K562 (cell line): Measurements from ENCODE around the gene TMEM117. TPM values are rescaled to one million over a fixed set of nuclear protein-coding genes. Genes with fewer than 3 reads are reported as not detected.

ENCODE experiments used
- ATAC-seq: fragments of 200-7000 bp; cut with Tn5 transposase; 3 replicates; pipeline ENCODE4 v1.9.1; 2020; ENCODE audit warnings: moderate library complexity
- BruUV-seq: library from RNA; stranded (reverse); fragments of 400-500 nt; replicated peaks from 2 replicates; lab custom pipeline; 2021; lab: Mats Ljungman, UMichigan
- CTCF ChIA-PET: fragments of 300-600 bp; formaldehyde crosslinking; extraction: SDS; loops from one replicate; lab custom pipeline; 2021; ENCODE audit warnings: low intra/inter-chr PET ratio; lab: Yijun Ruan, JAX
- POLR2A ChIA-PET: fragments of 300-600, 350-650 bp; sonication (Branson Sonifier 250); formaldehyde crosslinking; extraction: SDS; loops from one replicate; lab custom pipeline; 2021; ENCODE audit warnings: antibody characterized with exemption, inconsistent platforms; lab: Yijun Ruan, JAX
- DNase-seq, 4 experiments: peaks; one replicate each; pipeline versions ENCODE4 v3.0.0 to v3.0.0-alpha.2; 2011 to 2018; ENCODE audit warnings: low spot score in 3 of 4, mixed read lengths in 3 of 4; ENCODE audit errors: extremely low read depth in 1 of 4
- FAIRE-seq: peaks from 2 replicates; lab custom pipeline; 2011; peaks lifted over from hg19 to GRCh38; lab: Jason Lieb, UNC
- H2AFZ ChIP-seq: 2 replicates; pipeline ENCODE4 v1.6.0; 2011; ENCODE audit warnings: low read depth, low read length, control low read depth, inconsistent platforms
- H3K27ac ChIP-seq: fragments of 200-600 bp; 3 replicates; pipeline ENCODE4 v1.8.0; 2011; ENCODE audit warnings: low read depth, mild to moderate bottlenecking, control low read depth, inconsistent platforms, low read length, moderate library complexity, mixed read lengths; ENCODE audit errors: extremely low read depth
- H3K27me3 ChIP-seq, 2 experiments: fragments of 300-600 bp in 1 of 2; 2 replicates in 1 of 2; 3 replicates in 1 of 2; pipeline versions ENCODE4 v1.6.0 to v1.8.0; 2011; ENCODE audit warnings: inconsistent platforms in 2 of 2, low read length in 2 of 2, mild to moderate bottlenecking in 1 of 2, mixed read lengths in 1 of 2, moderate library complexity in 1 of 2; ENCODE audit not compliant: control insufficient read depth in 2 of 2, insufficient read depth in 2 of 2
- H3K36me3 ChIP-seq: fragments of 300-600 bp; 3 replicates; pipeline ENCODE4 v1.8.0; 2011; ENCODE audit warnings: mild to moderate bottlenecking, low read length, inconsistent platforms; ENCODE audit not compliant: control insufficient read depth, insufficient read depth
- H3K4me1 ChIP-seq, 2 experiments: fragments of 200-600 bp in 1 of 2; replicated peaks in 1 of 2; 2 replicates in 1 of 2; 3 replicates in 1 of 2; pipeline versions ENCODE4 v1.5.1 to v1.8.0; 2011; ENCODE audit warnings: inconsistent platforms in 2 of 2, low read length in 2 of 2, mild to moderate bottlenecking in 1 of 2, mixed read lengths in 1 of 2, moderate library complexity in 1 of 2; ENCODE audit not compliant: control insufficient read depth in 2 of 2, insufficient read depth in 2 of 2
- H3K4me2 ChIP-seq: 2 replicates; pipeline ENCODE4 v1.6.1; 2011; ENCODE audit warnings: low read length, control low read depth, inconsistent platforms, mixed read lengths; ENCODE audit not compliant: insufficient read depth
- H3K4me3 ChIP-seq: fragments of 200-600 bp; sonication (generic), shearing (Covaris generic); 2 replicates; pipeline ENCODE4 v1.5.1; 2016; ENCODE audit warnings: control low read depth, inconsistent platforms
- H3K79me2 ChIP-seq: fragments of 200-600 bp; 3 replicates; pipeline ENCODE4 v1.8.0; 2011; ENCODE audit warnings: low read length, inconsistent platforms; ENCODE audit not compliant: control insufficient read depth, insufficient read depth
- H3K9ac ChIP-seq, 2 experiments: 2 replicates each; pipeline versions ENCODE4 v1.6.0 to v1.6.1; 2011; ENCODE audit warnings: low read depth in 2 of 2, low read length in 2 of 2, control low read depth in 1 of 2, inconsistent platforms in 1 of 2, mild to moderate bottlenecking in 1 of 2, mixed read lengths in 1 of 2; ENCODE audit not compliant: insufficient read depth in 1 of 2
- H3K9me1 ChIP-seq: one replicate; pipeline ENCODE4 v1.6.0; 2011; ENCODE audit warnings: inconsistent platforms, mild to moderate bottlenecking, low read length, moderate library complexity; ENCODE audit not compliant: control insufficient read depth, insufficient read depth
- H3K9me3 ChIP-seq: replicated peaks from 2 replicates; pipeline ENCODE4 v1.5.1; 2011; ENCODE audit warnings: low read depth, low read length, inconsistent platforms; ENCODE audit not compliant: control insufficient read depth, insufficient read depth
- H4K20me1 ChIP-seq: replicated peaks from 2 replicates; pipeline ENCODE4 v1.6.1; 2011; ENCODE audit warnings: low read length, inconsistent platforms, mixed read lengths; ENCODE audit not compliant: control insufficient read depth, insufficient read depth
- CHD2 ChIP-seq: IDR thresholded peaks from 2 replicates; pipeline ENCODE4 v1.6.1; 2011; ENCODE audit warnings: low read depth, low read length
- CREB5 ChIP-seq: fragments of 250-450 bp; sonication (Bioruptor Pico); IDR thresholded peaks from 2 replicates; pipeline ENCODE4 v1.5.0; 2020; ENCODE audit warnings: mild to moderate bottlenecking
- MLLT1 ChIP-seq, 2 experiments: fragments of 450-650 bp; IDR thresholded peaks; 2 replicates each; pipeline ENCODE4 v1.6.1; 2016
- NFIC ChIP-seq: fragments of 450-650 bp; IDR thresholded peaks from 2 replicates; pipeline ENCODE4 v1.6.1; 2017; ENCODE audit warnings: mild to moderate bottlenecking, inconsistent platforms
- RB1 ChIP-seq: fragments of 450-650 bp; IDR thresholded peaks from 2 replicates; pipeline ENCODE4 v1.6.1; 2017; ENCODE audit warnings: low read depth, mild to moderate bottlenecking
- ZNF140 ChIP-seq: fragments of 250-450 bp; sonication (Bioruptor Pico); IDR thresholded peaks from 2 replicates; pipeline ENCODE4 v1.8.0; 2021; ENCODE audit warnings: moderate library complexity, mild to moderate bottlenecking, inconsistent platforms
- ZNF518B ChIP-seq: fragments of 250-450 bp; sonication (Bioruptor Pico); IDR thresholded peaks from 2 replicates; pipeline ENCODE4 v1.5.0; 2021; ENCODE audit warnings: mild to moderate bottlenecking, moderate library complexity
- WGBS: fragments of 100-300 bp; shearing (Covaris generic); methylation state at CpG from one replicate; pipeline ENCODE4 v1.1.6; 2016; ENCODE audit warnings: low coverage, mixed read lengths; ENCODE audit not compliant: insufficient coverage; ENCODE audit errors: missing lambda C conversion rate; 5-methylcytosine and 5-hydroxymethylcytosine counted together
- in situ Hi-C: fragments of 300-500 bp; cut with MboI; formaldehyde crosslinking; loops from 4 replicates; pipeline ENCODE4 v1.15.0; 2018; ENCODE audit warnings: inconsistent platforms, mixed read lengths
- intact Hi-C: fragments of 100-400 bp; cut with micrococcal nuclease; formaldehyde crosslinking; loops from 2 replicates; pipeline ENCODE4 v1.14.2; 2022
- polyA plus RNA-seq, 8 experiments: library from polyadenylated mRNA; depleted of rRNA in 4 of 8; stranded (reverse) in 5 of 8; unstranded in 3 of 8; fragments of >200 nt; fragmentation: Nextera tagmentation in 2 of 8; fragmentation: Illumina TruSeq in 1 of 8; extraction: Ambion mirVana in 2 of 8; extraction: Trizol in 1 of 8; gene quantifications; 2 replicates each; pipeline versions ENCODE4 v1.2.1 to v1.2.3, GENCODE V29; 2011 to 2014; ENCODE audit warnings: inconsistent platforms in 1 of 8, missing spikeins in 1 of 8
- total RNA-seq, 7 experiments: library from RNA; depleted of rRNA in 6 of 7; stranded (reverse); fragments of >200 nt in 6 of 7; fragmentation: Illumina TruSeq in 2 of 7; extraction: Trizol in 2 of 7; gene quantifications; 2 replicates each; pipeline versions ENCODE4 v1.2.1 to v1.2.3, GENCODE V29; 2011 to 2021; ENCODE audit warnings: low replicate concordance in 1 of 7
- TF ChIP-seq, protein P1 (sequence below), 2 experiments: fragments of 450-650 bp; IDR thresholded peaks; 2 replicates each; pipeline ENCODE4 v1.6.1; 2018; ENCODE audit warnings: mild to moderate bottlenecking in 2 of 2, low read depth in 1 of 2; ENCODE audit not compliant: partially characterized antibody in 2 of 2
- TF ChIP-seq, protein P2 (sequence below): fragments of 250-450 bp; sonication (Bioruptor Pico); IDR thresholded peaks from 2 replicates; pipeline ENCODE4 v1.8.0; 2021; ENCODE audit warnings: moderate library complexity, mild to moderate bottlenecking, inconsistent platforms

Gene TMEM117
- total and polyA plus RNA-seq, 9 of the 15 experiments (the other 6 are each of a cell fraction or from before 2014, with no cell fraction given), result 0.31 to 2.8 (median 1.0) TPM

DNA sequence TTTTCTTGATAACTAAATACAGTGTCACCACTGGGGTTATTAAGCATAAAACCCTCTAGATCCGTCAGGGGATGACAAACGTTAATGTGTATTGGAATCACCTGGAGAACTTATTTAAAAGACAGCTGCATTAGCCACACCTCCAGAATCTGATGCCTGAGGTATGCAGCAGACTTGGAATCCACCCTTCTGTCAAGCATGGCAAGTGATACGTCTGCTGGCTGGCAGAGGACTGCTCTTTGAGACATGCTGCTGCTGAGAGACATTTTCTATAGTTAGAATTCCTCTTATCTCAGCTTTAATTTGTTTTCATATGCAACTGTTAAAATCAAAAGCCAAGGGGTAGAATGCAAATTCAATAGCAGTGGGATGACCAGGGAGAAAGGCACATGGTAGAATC lies 544.0 kb downstream of the TMEM117 start:
- DNase-seq, result no peak
- H3K79me2 ChIP-seq, result no peaks in the 10 kb centered on the region
- no peak for FAIRE-seq
- no TSS peak for BruUV-seq
- ATAC-seq, result no peak
- no peak for TF ChIP-seq NFIC
- no peak for TF ChIP-seq MLLT1 (IDR thresholded peaks at IDR 0.05)
- no peak for TF ChIP-seq CREB5 (CRISPR knock-in tag)
- no peak for TF ChIP-seq CHD2
- TF ChIP-seq, protein P1, sequence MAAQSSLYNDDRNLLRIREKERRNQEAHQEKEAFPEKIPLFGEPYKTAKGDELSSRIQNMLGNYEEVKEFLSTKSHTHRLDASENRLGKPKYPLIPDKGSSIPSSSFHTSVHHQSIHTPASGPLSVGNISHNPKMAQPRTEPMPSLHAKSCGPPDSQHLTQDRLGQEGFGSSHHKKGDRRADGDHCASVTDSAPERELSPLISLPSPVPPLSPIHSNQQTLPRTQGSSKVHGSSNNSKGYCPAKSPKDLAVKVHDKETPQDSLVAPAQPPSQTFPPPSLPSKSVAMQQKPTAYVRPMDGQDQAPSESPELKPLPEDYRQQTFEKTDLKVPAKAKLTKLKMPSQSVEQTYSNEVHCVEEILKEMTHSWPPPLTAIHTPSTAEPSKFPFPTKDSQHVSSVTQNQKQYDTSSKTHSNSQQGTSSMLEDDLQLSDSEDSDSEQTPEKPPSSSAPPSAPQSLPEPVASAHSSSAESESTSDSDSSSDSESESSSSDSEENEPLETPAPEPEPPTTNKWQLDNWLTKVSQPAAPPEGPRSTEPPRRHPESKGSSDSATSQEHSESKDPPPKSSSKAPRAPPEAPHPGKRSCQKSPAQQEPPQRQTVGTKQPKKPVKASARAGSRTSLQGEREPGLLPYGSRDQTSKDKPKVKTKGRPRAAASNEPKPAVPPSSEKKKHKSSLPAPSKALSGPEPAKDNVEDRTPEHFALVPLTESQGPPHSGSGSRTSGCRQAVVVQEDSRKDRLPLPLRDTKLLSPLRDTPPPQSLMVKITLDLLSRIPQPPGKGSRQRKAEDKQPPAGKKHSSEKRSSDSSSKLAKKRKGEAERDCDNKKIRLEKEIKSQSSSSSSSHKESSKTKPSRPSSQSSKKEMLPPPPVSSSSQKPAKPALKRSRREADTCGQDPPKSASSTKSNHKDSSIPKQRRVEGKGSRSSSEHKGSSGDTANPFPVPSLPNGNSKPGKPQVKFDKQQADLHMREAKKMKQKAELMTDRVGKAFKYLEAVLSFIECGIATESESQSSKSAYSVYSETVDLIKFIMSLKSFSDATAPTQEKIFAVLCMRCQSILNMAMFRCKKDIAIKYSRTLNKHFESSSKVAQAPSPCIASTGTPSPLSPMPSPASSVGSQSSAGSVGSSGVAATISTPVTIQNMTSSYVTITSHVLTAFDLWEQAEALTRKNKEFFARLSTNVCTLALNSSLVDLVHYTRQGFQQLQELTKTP (IDR thresholded peaks at IDR 0.05; ENCODE audit: low read depth in 1 of 2, partially characterized antibody in 2 of 2), result no peak
- TF ChIP-seq RB1, result no peak
- no peak for TF ChIP-seq ZNF518B
- no peak for TF ChIP-seq ZNF140 (CRISPR knock-in tag)
- TF ChIP-seq, protein P2, sequence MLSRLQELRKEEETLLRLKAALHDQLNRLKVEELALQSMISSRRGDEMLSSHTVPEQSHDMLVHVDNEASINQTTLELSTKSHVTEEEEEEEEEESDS (CRISPR knock-in tag), result no peak
- TF ChIP-seq, all 486 proteins: peak for 0
- in situ Hi-C loops (no loop called here), intact Hi-C loops (no loop called here)
- no peak overlapping the region for H3K27ac ChIP-seq
- WGBS, result 0% methylated on average over 3 of the region's 3 CpGs
- H3K9me1 ChIP-seq, result no peaks in the 10 kb centered on the region
- H3K36me3 ChIP-seq, result no peaks in the 10 kb centered on the region
- no peak overlapping the region for H3K4me2 ChIP-seq
- H2AFZ ChIP-seq, result no peak overlapping the region
- no peaks in the 10 kb centered on the region for H4K20me1 ChIP-seq
- ChIA-PET POLR2A (no interaction called here), CTCF (no interaction called here)
- no peak overlapping the region for H3K4me3 ChIP-seq
- no peak overlapping the region for H3K9ac ChIP-seq
- H3K9me3 ChIP-seq, result no peaks in the 10 kb centered on the region; the same call in 1 of the 2 replicates
- no peaks in the 10 kb centered on the region for H3K27me3 ChIP-seq
- no peaks in the 10 kb centered on the region for H3K4me1 ChIP-seq
